Calu3 (cell line): Measurements from ENCODE around the gene DAW1. TPM values are rescaled to one million over a fixed set of nuclear protein-coding genes. Genes with fewer than 3 reads are reported as not detected.
A peak's percentile ranks its signal among the peaks of the same experiment; 100 is the strongest.

ENCODE experiments used
- BruUV-seq: library from RNA; stranded (reverse); fragments of 400-500 nt; replicated peaks from 2 replicates; lab custom pipeline; 2021; lab: Mats Ljungman, UMichigan
- CTCF ChIA-PET: fragments of 300-600 bp; sonication (Branson Sonifier 250); formaldehyde crosslinking; loops from one replicate; lab custom pipeline; 2022; ENCODE audit warnings: antibody characterized with exemption; lab: Charles Lee
- DNase-seq: peaks from one replicate; pipeline ENCODE4 v3.0.0; 2022
- H3K27ac Mint-ChIP-seq: one replicate; pipeline ENCODE4 v1.8.0; 2022; ENCODE audit warnings: mixed read lengths; ENCODE audit not compliant: unreplicated experiment
- H3K27me3 Mint-ChIP-seq: one replicate; pipeline ENCODE4 v1.8.0; 2022; ENCODE audit warnings: mixed read lengths; ENCODE audit not compliant: unreplicated experiment
- H3K36me3 Mint-ChIP-seq: one replicate; pipeline ENCODE4 v1.8.0; 2022; ENCODE audit warnings: mild to moderate bottlenecking, moderate library complexity, mixed read lengths; ENCODE audit not compliant: insufficient read depth, unreplicated experiment
- H3K4me1 Mint-ChIP-seq: one replicate; pipeline ENCODE4 v1.8.0; 2022; ENCODE audit warnings: mild to moderate bottlenecking, low read depth, mixed read lengths; ENCODE audit not compliant: unreplicated experiment
- H3K4me3 Mint-ChIP-seq: one replicate; pipeline ENCODE4 v1.8.0; 2022; ENCODE audit warnings: mild to moderate bottlenecking, low read depth, moderate library complexity, mixed read lengths; ENCODE audit not compliant: unreplicated experiment
- H3K9me3 Mint-ChIP-seq: one replicate; pipeline ENCODE4 v1.8.0; 2022; ENCODE audit warnings: low read depth, mixed read lengths; ENCODE audit not compliant: unreplicated experiment
- CTCF ChIP-seq: fragments of 200-600 bp; IDR thresholded peaks from one replicate; pipeline ENCODE4 v1.8.0; 2022; ENCODE audit warnings: antibody characterized with exemption; ENCODE audit not compliant: unreplicated experiment
- intact Hi-C: fragments of 100-400 bp; cut with micrococcal nuclease; formaldehyde crosslinking; loops from one replicate; pipeline ENCODE4 v1.10.0; 2022; ENCODE audit not compliant: unreplicated experiment
- total RNA-seq: library from RNA; stranded (reverse); gene quantifications from 2 replicates; pipeline ENCODE4 v1.2.3, GENCODE V29; 2022

Gene DAW1
- total RNA-seq, 1 experiment from 2014 or later = 3.2 TPM

- Mint-ChIP-seq H3K27me3 (no peaks in the 10 kb centered on the region), H3K4me1 (peaks cover 66% of the 10 kb centered on the region), H3K27ac (peak overlapping the region; percentile 68), H3K9me3 (peaks cover 3% of the 10 kb centered on the region), H3K36me3 (peaks cover 22% of the 10 kb centered on the region), H3K4me3 (peak overlapping the region; percentile 24)
- TF ChIP-seq CTCF = no peak
- intact Hi-C loops = no loop called here
- CTCF ChIA-PET = interaction anchor here (0.7 to 2.4 kb wide), 4 partner anchors 10 to 300 kb away, joined by 3 to 16 read pairs (median 4); no protein-coding TSS in a partner anchor
- no peak for DNase-seq
- no TSS peak for BruUV-seq
Measured at GRCh38 chr2:227872676-227873075, 1.2 kb downstream of the DAW1 start.

DNA sequence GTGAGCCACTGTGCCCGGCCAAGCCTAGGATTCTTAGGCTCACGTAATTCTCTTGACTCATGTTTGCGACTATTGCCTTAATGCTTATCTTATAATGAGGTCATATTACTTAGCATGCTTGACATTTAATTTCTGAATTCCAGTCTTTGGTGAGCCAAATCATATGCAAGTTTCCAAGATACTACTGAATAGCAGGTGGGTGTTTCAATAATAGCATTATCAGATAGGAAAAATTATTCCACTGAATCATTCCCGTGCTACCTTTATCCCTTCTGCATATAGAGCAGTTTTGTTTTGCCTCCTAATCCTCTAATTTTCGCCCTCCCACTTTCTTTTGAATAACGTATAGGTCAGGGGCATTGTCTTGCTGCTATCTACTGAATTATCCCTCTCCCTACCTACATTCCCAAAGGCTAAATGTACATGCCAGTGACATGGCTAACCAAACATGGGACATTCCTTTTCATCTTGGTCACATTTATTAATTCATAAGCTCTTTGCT lies 4.9 kb downstream of the DAW1 start:
- Mint-ChIP-seq H3K9me3 (peaks cover 3% of the 10 kb centered on the region), H3K27ac (peak overlapping the region; percentile 83), H3K4me3 (peak overlapping the region; percentile 18), H3K4me1 (peaks cover 64% of the 10 kb centered on the region), H3K27me3 (no peaks in the 10 kb centered on the region), H3K36me3 (peaks cover 18% of the 10 kb centered on the region)
- TF ChIP-seq CTCF = no peak
- CTCF ChIA-PET = interaction anchor here (0.8 to 1.5 kb wide), 6 partner anchors 14 to 114 kb away, joined by 3 to 6 read pairs (median 5); partner anchors contain the start of gene CCL20
- BruUV-seq = no TSS peak
- intact Hi-C loops = no loop called here
- DNase-seq = no peak

GRCh38 chr2:227877421-227878310 lies 6.2 kb downstream of the DAW1 start:
- intact Hi-C loops = no loop called here
- H3K27ac Mint-ChIP-seq = peak overlapping the region; percentile 48

More at GRCh38 chr2:227877421-227878310, 6.2 kb downstream of the DAW1 start:
- H3K9me3 Mint-ChIP-seq = peaks cover 3% of the 10 kb centered on the region
- no TSS peak for BruUV-seq
- H3K36me3 Mint-ChIP-seq = peaks cover 13% of the 10 kb centered on the region
- no peak for TF ChIP-seq CTCF
- H3K4me3 Mint-ChIP-seq = no peak overlapping the region
- H3K4me1 Mint-ChIP-seq = peaks cover 70% of the 10 kb centered on the region
- no peaks in the 10 kb centered on the region for H3K27me3 Mint-ChIP-seq
- CTCF ChIA-PET = interaction anchor here (1.0 to 1.5 kb wide), 3 partner anchors 10 to 64 kb away, joined by 3 to 6 read pairs (median 5); partner anchors contain the start of gene CCL20
- DNase-seq = no peak
